Neural cell (in vitro differentiated cells): ENCODE measurements around the gene POLN. TPM values are rescaled to one million over a fixed set of nuclear protein-coding genes. Genes with fewer than 3 reads are reported as not detected.

Experiments
- H2AFZ ChIP-seq: fragments of 200-600, 300-800 bp; sonication (generic), shearing (Covaris generic); 2 replicates; pipeline ENCODE4 v1.6.0; 2014; ENCODE audit warnings: low read depth, mild to moderate bottlenecking, antibody characterized with exemption, low read length, moderate library complexity
- H3F3A ChIP-seq: fragments of 200-600 bp; shearing (Covaris generic); 2 replicates; pipeline ENCODE4 v1.6.1; 2016; ENCODE audit warnings: mild to moderate bottlenecking, moderate library complexity, mixed read lengths, antibody characterized with exemption, low read length; ENCODE audit not compliant: insufficient read depth, poor library complexity, severe bottlenecking
- H3K27ac ChIP-seq: fragments of 200-600, 300-800 bp; sonication (generic), shearing (Covaris generic); 2 replicates; pipeline ENCODE4 v1.5.1; 2014; ENCODE audit warnings: mild to moderate bottlenecking, low read length, moderate library complexity
- H3K27me3 ChIP-seq: fragments of 300-800, 200-600 bp; sonication (generic), shearing (Covaris generic); 2 replicates; pipeline ENCODE4 v1.6.0; 2014; ENCODE audit warnings: mild to moderate bottlenecking, low read depth, low read length, moderate library complexity; ENCODE audit not compliant: insufficient read depth
- H3K36me3 ChIP-seq: fragments of 300-800, 200-600 bp; sonication (generic), shearing (Covaris generic); 2 replicates; pipeline ENCODE4 v1.5.1; 2014; ENCODE audit warnings: mild to moderate bottlenecking, antibody characterized with exemption, low read length, moderate library complexity; ENCODE audit not compliant: insufficient read depth
- H3K4me2 ChIP-seq: fragments of 300-800, 200-600 bp; sonication (generic), shearing (Covaris generic); 2 replicates; pipeline ENCODE4 v1.6.0; 2014; ENCODE audit warnings: mild to moderate bottlenecking, low read length
- H3K4me3 ChIP-seq: fragments of 300-800, 200-600 bp; sonication (generic), shearing (Covaris generic); 2 replicates; pipeline ENCODE4 v1.5.1; 2014; ENCODE audit warnings: mild to moderate bottlenecking, low read length, moderate library complexity
- H3K79me2 ChIP-seq: fragments of 200-600 bp; shearing (Covaris generic); replicated peaks from 2 replicates; pipeline ENCODE4 v1.6.0; 2014; ENCODE audit warnings: mild to moderate bottlenecking, low read length, moderate library complexity; ENCODE audit not compliant: insufficient read depth
- H3K9ac ChIP-seq: fragments of 300-800, 200-600 bp; sonication (generic), shearing (Covaris generic); 2 replicates; pipeline ENCODE4 v1.6.1; 2016; ENCODE audit warnings: mild to moderate bottlenecking, low read length, mixed read lengths
- H3K9me2 ChIP-seq: fragments of 200-600 bp; shearing (Covaris generic); 2 replicates; pipeline ENCODE4 v1.6.1; 2016; ENCODE audit warnings: mild to moderate bottlenecking, low read length, mixed read lengths; ENCODE audit not compliant: insufficient read depth
- H3K9me3 ChIP-seq: fragments of 200-600, 300-800 bp; sonication (generic), shearing (Covaris generic); 2 replicates; pipeline ENCODE4 v1.6.1; 2016; ENCODE audit warnings: mild to moderate bottlenecking, mixed run types, low read length, moderate library complexity, mixed read lengths
- H4K20me1 ChIP-seq: fragments of 200-600 bp; shearing (Covaris generic); 2 replicates; pipeline ENCODE4 v1.6.1; 2016; ENCODE audit warnings: mild to moderate bottlenecking, mixed run types; ENCODE audit not compliant: insufficient read depth
- EP300 ChIP-seq: fragments of 450-650 bp; conservative IDR thresholded peaks from 2 replicates; pipeline ENCODE4 v1.6.1; 2014; ENCODE audit warnings: antibody characterized with exemption, mild to moderate bottlenecking, moderate library complexity; ENCODE audit not compliant: poor library complexity, severe bottlenecking
- EZH2 ChIP-seq: fragments of 200-600, 300-800 bp; shearing (Covaris generic), sonication (generic); IDR thresholded peaks from 2 replicates; pipeline ENCODE4 v1.6.1; 2014; ENCODE audit warnings: antibody characterized with exemption, low read length, borderline replicate concordance, mild to moderate bottlenecking; ENCODE audit not compliant: insufficient read depth, poor library complexity, severe bottlenecking
- MXI1 ChIP-seq: fragments of 450-650 bp; conservative IDR thresholded peaks from 2 replicates; pipeline ENCODE4 v1.6.1; 2014; ENCODE audit warnings: antibody characterized with exemption, mild to moderate bottlenecking; ENCODE audit not compliant: poor library complexity, severe bottlenecking
- POLR2AphosphoS5 ChIP-seq: IDR thresholded peaks from 2 replicates; pipeline ENCODE4 v1.6.1; 2012
- RAD21 ChIP-seq: fragments of 450-650 bp; conservative IDR thresholded peaks from 2 replicates; pipeline ENCODE4 v1.6.1; 2014; ENCODE audit warnings: antibody characterized with exemption, mild to moderate bottlenecking, moderate library complexity
- SMC3 ChIP-seq: fragments of 450-650 bp; conservative IDR thresholded peaks from 2 replicates; pipeline ENCODE4 v1.6.1; 2014; ENCODE audit warnings: antibody characterized with exemption, mild to moderate bottlenecking, moderate library complexity; ENCODE audit not compliant: poor library complexity
- TAF1 ChIP-seq: IDR thresholded peaks from 2 replicates; pipeline ENCODE4 v1.6.1; 2012; ENCODE audit warnings: low read depth
- polyA plus RNA-seq: library from polyadenylated mRNA; depleted of rRNA; stranded (reverse); fragments of >200 nt; gene quantifications from 2 replicates; pipeline ENCODE4 v1.2.3, GENCODE V29; 2014
- TF ChIP-seq, protein P1 (sequence below): fragments of 450-650 bp; IDR thresholded peaks from 2 replicates; pipeline ENCODE4 v1.5.1; 2014; ENCODE audit warnings: antibody characterized with exemption, mild to moderate bottlenecking, moderate library complexity; ENCODE audit not compliant: poor library complexity, severe bottlenecking
- TF ChIP-seq, protein P2 (sequence below): IDR thresholded peaks from 2 replicates; pipeline ENCODE4 v1.6.1; 2012; ENCODE audit warnings: borderline replicate concordance

Gene POLN
- polyA plus RNA-seq, 1 donor from 2014 or later = 1.1 TPM

DNA sequence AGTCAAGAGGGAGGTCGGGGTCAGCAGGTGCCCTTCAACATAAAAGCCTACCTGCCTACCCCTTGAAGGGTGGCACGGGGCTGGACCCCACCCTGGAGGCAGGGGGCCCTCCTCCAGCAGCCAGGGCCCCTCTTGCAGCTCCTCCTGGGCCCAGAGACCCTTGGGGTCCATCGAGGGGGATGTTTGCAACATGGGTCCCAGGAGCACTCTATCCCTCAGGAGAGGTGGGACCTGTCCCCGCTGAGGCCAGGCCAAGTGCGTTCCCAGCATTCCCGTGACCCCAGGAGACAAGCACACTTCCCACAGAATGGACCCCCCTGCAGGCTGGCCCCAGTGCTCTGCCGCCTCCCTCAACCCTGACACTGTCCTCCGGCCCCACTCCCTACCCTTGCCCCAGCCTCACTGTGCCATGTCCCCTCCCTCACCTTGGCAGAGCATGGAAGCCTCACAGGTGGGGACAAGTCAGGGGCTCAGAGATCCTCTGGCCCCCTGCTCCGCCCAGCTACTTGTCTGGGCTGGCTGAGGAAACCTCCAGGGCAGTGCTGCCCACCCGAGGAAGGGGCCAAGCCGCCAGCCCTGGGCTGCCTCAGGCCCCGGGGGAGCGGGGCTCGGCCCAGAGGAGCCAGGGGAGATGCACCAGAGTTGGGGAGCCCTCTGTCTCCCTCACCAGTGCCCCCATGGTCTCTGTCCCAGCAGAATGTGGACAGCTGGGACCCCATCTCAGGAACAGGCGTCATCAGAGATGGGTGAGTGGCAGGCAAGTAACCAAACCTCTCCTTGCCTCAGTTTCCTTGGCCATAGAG, 17.8 kb upstream of the POLN start:
- no peaks in the 10 kb centered on the region for H3K9me3 ChIP-seq
- H3K9ac ChIP-seq = peak overlapping the region; percentile 70
- peak overlapping the region; percentile 44 for H3K4me2 ChIP-seq
- H3F3A ChIP-seq = no peaks in the 10 kb centered on the region
- H3K4me3 ChIP-seq = peak overlapping the region; percentile 89
- H3K27me3 ChIP-seq = no peaks in the 10 kb centered on the region
- peaks cover 38% of the 10 kb centered on the region for H4K20me1 ChIP-seq
- H3K27ac ChIP-seq = no peak overlapping the region
- H3K79me2 ChIP-seq = peaks cover 32% of the 10 kb centered on the region
- H3K9me2 ChIP-seq = no peaks in the 10 kb centered on the region
- TF ChIP-seq EZH2 = no peak
- TF ChIP-seq, protein P1, sequence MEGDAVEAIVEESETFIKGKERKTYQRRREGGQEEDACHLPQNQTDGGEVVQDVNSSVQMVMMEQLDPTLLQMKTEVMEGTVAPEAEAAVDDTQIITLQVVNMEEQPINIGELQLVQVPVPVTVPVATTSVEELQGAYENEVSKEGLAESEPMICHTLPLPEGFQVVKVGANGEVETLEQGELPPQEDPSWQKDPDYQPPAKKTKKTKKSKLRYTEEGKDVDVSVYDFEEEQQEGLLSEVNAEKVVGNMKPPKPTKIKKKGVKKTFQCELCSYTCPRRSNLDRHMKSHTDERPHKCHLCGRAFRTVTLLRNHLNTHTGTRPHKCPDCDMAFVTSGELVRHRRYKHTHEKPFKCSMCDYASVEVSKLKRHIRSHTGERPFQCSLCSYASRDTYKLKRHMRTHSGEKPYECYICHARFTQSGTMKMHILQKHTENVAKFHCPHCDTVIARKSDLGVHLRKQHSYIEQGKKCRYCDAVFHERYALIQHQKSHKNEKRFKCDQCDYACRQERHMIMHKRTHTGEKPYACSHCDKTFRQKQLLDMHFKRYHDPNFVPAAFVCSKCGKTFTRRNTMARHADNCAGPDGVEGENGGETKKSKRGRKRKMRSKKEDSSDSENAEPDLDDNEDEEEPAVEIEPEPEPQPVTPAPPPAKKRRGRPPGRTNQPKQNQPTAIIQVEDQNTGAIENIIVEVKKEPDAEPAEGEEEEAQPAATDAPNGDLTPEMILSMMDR = no peak
- no peak for TF ChIP-seq EP300
- no peak for TF ChIP-seq TAF1
- TF ChIP-seq RAD21 = no peak
- no peak for TF ChIP-seq SMC3
- TF ChIP-seq POLR2AphosphoS5 = no peak
- TF ChIP-seq, protein P2, sequence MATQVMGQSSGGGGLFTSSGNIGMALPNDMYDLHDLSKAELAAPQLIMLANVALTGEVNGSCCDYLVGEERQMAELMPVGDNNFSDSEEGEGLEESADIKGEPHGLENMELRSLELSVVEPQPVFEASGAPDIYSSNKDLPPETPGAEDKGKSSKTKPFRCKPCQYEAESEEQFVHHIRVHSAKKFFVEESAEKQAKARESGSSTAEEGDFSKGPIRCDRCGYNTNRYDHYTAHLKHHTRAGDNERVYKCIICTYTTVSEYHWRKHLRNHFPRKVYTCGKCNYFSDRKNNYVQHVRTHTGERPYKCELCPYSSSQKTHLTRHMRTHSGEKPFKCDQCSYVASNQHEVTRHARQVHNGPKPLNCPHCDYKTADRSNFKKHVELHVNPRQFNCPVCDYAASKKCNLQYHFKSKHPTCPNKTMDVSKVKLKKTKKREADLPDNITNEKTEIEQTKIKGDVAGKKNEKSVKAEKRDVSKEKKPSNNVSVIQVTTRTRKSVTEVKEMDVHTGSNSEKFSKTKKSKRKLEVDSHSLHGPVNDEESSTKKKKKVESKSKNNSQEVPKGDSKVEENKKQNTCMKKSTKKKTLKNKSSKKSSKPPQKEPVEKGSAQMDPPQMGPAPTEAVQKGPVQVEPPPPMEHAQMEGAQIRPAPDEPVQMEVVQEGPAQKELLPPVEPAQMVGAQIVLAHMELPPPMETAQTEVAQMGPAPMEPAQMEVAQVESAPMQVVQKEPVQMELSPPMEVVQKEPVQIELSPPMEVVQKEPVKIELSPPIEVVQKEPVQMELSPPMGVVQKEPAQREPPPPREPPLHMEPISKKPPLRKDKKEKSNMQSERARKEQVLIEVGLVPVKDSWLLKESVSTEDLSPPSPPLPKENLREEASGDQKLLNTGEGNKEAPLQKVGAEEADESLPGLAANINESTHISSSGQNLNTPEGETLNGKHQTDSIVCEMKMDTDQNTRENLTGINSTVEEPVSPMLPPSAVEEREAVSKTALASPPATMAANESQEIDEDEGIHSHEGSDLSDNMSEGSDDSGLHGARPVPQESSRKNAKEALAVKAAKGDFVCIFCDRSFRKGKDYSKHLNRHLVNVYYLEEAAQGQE = no peak
- TF ChIP-seq MXI1 = no peak
- H2AFZ ChIP-seq = no peak overlapping the region
- no peaks in the 10 kb centered on the region for H3K36me3 ChIP-seq

DNA sequence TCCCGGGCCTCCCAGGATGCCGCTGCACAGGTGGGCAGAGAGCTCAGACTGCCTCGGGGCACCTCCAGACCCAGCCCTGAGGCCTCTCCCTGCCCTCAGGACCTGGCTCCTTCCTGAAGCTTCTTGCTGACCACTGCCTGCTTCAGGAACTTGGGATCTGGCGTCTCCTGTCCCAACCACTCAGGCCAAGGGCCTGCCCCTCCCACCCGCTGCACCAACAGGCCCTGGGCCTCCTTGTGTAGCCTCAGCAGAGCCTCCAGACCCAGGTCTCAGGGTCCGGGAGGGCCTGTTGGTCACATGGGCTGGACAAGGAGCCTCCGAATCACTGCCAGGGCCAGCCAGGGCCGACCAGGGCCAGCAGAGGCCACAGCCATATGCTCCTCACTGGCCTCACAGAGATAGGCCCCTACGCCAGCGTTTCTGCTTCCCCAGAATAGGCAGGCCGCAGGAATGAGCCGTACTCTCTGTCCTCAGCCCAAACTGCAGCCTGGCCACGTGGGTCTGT, 17.2 kb upstream of the POLN start:
- no peak overlapping the region for H3K4me2 ChIP-seq
- H3K27ac ChIP-seq = no peak overlapping the region
- peak overlapping the region; percentile 89 for H3K4me3 ChIP-seq
- TF ChIP-seq, protein P2 = no peak
- TF ChIP-seq RAD21 (no peak), SMC3 (no peak), MXI1 (no peak), TAF1 (no peak), EP300 (no peak)
- TF ChIP-seq, protein P1 = no peak
- no peaks in the 10 kb centered on the region for H3K9me3 ChIP-seq
- no peaks in the 10 kb centered on the region for H3F3A ChIP-seq
- peaks cover 37% of the 10 kb centered on the region for H3K79me2 ChIP-seq
- H2AFZ ChIP-seq = no peak overlapping the region
- no peaks in the 10 kb centered on the region for H3K27me3 ChIP-seq
- H3K9ac ChIP-seq = no peak overlapping the region
- peaks cover 38% of the 10 kb centered on the region for H4K20me1 ChIP-seq
- no peaks in the 10 kb centered on the region for H3K9me2 ChIP-seq
- no peaks in the 10 kb centered on the region for H3K36me3 ChIP-seq
